GM23338 (cell line): Measurements from ENCODE around the gene NEK6. TPM values are rescaled to one million over a fixed set of nuclear protein-coding genes. Genes with fewer than 3 reads are reported as not detected.

Source experiments
- ATAC-seq: fragments of 200-7000 bp; cut with Tn5 transposase; 3 replicates; pipeline ENCODE4 v1.9.1; 2020
- DNase-seq: peaks from one replicate; pipeline ENCODE4 v3.0.0-alpha.2; 2015; ENCODE audit warnings: low spot score
- H2AFZ ChIP-seq: fragments of 200-600 bp; sonication (generic); 2 replicates; pipeline ENCODE4 v1.8.0; 2016; ENCODE audit warnings: antibody characterized with exemption, mild to moderate bottlenecking, moderate library complexity
- H3F3A ChIP-seq: fragments of 200-600 bp; sonication (generic); replicated peaks from 2 replicates; pipeline ENCODE4 v1.8.0; 2017; ENCODE audit warnings: antibody characterized with exemption, mixed run types, low read depth
- H3K27ac ChIP-seq: fragments of 200-600 bp; sonication (generic); 2 replicates; pipeline ENCODE4 v1.6.1; 2016; ENCODE audit warnings: low read depth
- H3K27me3 ChIP-seq: fragments of 200-600 bp; sonication (generic); 2 replicates; pipeline ENCODE4 v1.8.0; 2016; ENCODE audit warnings: mild to moderate bottlenecking, mixed run types, moderate library complexity; ENCODE audit not compliant: insufficient read depth
- H3K36me3 ChIP-seq: fragments of 200-600 bp; sonication (generic); 2 replicates; pipeline ENCODE4 v1.8.0; 2016; ENCODE audit warnings: mild to moderate bottlenecking; ENCODE audit not compliant: insufficient read depth
- H3K4me1 ChIP-seq: fragments of 200-600 bp; sonication (generic); 2 replicates; pipeline ENCODE4 v1.8.0; 2016; ENCODE audit warnings: mild to moderate bottlenecking, moderate library complexity; ENCODE audit not compliant: insufficient read depth
- H3K4me2 ChIP-seq: fragments of 200-600 bp; sonication (generic); 2 replicates; pipeline ENCODE4 v1.7.1; 2017; ENCODE audit warnings: mixed run types
- H3K4me3 ChIP-seq: fragments of 200-600 bp; sonication (generic); 2 replicates; pipeline ENCODE4 v1.6.1; 2016; ENCODE audit warnings: mixed run types
- H3K79me2 ChIP-seq: fragments of 200-600 bp; sonication (generic); replicated peaks from 2 replicates; pipeline ENCODE4 v1.8.0; 2017; ENCODE audit warnings: mild to moderate bottlenecking; ENCODE audit not compliant: insufficient read depth
- H3K9me2 ChIP-seq: fragments of 200-600 bp; sonication (generic); 2 replicates; pipeline ENCODE4 v1.8.0; 2017; ENCODE audit not compliant: insufficient read depth
- H4K20me1 ChIP-seq: fragments of 200-600 bp; sonication (generic); replicated peaks from 2 replicates; pipeline ENCODE4 v1.8.0; 2017; ENCODE audit warnings: mild to moderate bottlenecking; ENCODE audit not compliant: insufficient read depth
- H3K27ac Mint-ChIP-seq: 2 replicates; pipeline ENCODE4 v1.8.0; 2020; ENCODE audit warnings: inconsistent platforms, mild to moderate bottlenecking, moderate library complexity, mixed read lengths
- H3K27me3 Mint-ChIP-seq: 3 replicates; pipeline ENCODE4 v1.8.0; 2022; ENCODE audit warnings: low read depth, mild to moderate bottlenecking, moderate library complexity, mixed read lengths, inconsistent platforms; ENCODE audit not compliant: insufficient read depth, poor library complexity
- H3K36me3 Mint-ChIP-seq: 3 replicates; pipeline ENCODE4 v1.8.0; 2021; ENCODE audit warnings: low read depth, mild to moderate bottlenecking, inconsistent platforms, moderate library complexity, mixed read lengths
- H3K4me1 Mint-ChIP-seq: 3 replicates; pipeline ENCODE4 v1.8.0; 2020; ENCODE audit warnings: mild to moderate bottlenecking, inconsistent platforms, mixed read lengths
- H3K4me3 Mint-ChIP-seq: 3 replicates; pipeline ENCODE4 v1.8.0; 2021; ENCODE audit warnings: moderate library complexity, mild to moderate bottlenecking, inconsistent platforms, mixed read lengths
- H3K9me3 Mint-ChIP-seq: 3 replicates; pipeline ENCODE4 v1.8.0; 2020; ENCODE audit warnings: moderate library complexity, mild to moderate bottlenecking, inconsistent platforms, mixed read lengths
- EZH2phosphoT487 ChIP-seq: fragments of 200-600 bp; sonication (generic); IDR thresholded peaks from one replicate; pipeline ENCODE4 v1.8.1; 2018; ENCODE audit warnings: antibody characterized with exemption; ENCODE audit not compliant: unreplicated experiment
- POLR2AphosphoS5 ChIP-seq: IDR thresholded peaks from 2 replicates; pipeline ENCODE4 v1.6.1; 2016; ENCODE audit warnings: antibody characterized with exemption, low read depth
- STAT1 ChIP-seq: IDR thresholded peaks from one replicate; pipeline ENCODE4 v1.6.1; 2016; ENCODE audit warnings: antibody characterized with exemption; ENCODE audit not compliant: unreplicated experiment
- polyA plus RNA-seq: library from polyadenylated mRNA; unstranded; fragments of >200 nt; fragmentation: Nextera tagmentation; extraction: Ambion mirVana; gene quantifications from 2 replicates; pipeline ENCODE4 v1.2.1, GENCODE V29; 2016
- total RNA-seq: library from RNA; depleted of rRNA; stranded (reverse); fragments of >200 nt; shearing (Covaris generic); gene quantifications from 2 replicates; pipeline ENCODE4 v1.2.3, GENCODE V29; 2014
- TF ChIP-seq, protein P1 (sequence below): fragments of 250-450 bp; sonication (Bioruptor Pico); IDR thresholded peaks from 2 replicates; pipeline ENCODE4 v1.5.0; 2020; ENCODE audit warnings: mild to moderate bottlenecking, moderate library complexity

NEK6 gene
- total and polyA plus RNA-seq, 2 experiments from 2014 or later: 8.1 to 11.2 TPM

- ATAC-seq (no peak), DNase-seq (no peak)
- no peaks in the 10 kb centered on the region for H3F3A ChIP-seq
- H3K9me3 Mint-ChIP-seq: peaks cover 6% of the 10 kb centered on the region; the same call in 1 of the 3 replicates
- H3K4me3 Mint-ChIP-seq: no peak overlapping the region
- no peak overlapping the region for H3K27ac ChIP-seq
- no peak overlapping the region for H3K4me2 ChIP-seq
- no peaks in the 10 kb centered on the region for H3K27me3 ChIP-seq
- TF ChIP-seq STAT1: no peak
- TF ChIP-seq, protein P1, sequence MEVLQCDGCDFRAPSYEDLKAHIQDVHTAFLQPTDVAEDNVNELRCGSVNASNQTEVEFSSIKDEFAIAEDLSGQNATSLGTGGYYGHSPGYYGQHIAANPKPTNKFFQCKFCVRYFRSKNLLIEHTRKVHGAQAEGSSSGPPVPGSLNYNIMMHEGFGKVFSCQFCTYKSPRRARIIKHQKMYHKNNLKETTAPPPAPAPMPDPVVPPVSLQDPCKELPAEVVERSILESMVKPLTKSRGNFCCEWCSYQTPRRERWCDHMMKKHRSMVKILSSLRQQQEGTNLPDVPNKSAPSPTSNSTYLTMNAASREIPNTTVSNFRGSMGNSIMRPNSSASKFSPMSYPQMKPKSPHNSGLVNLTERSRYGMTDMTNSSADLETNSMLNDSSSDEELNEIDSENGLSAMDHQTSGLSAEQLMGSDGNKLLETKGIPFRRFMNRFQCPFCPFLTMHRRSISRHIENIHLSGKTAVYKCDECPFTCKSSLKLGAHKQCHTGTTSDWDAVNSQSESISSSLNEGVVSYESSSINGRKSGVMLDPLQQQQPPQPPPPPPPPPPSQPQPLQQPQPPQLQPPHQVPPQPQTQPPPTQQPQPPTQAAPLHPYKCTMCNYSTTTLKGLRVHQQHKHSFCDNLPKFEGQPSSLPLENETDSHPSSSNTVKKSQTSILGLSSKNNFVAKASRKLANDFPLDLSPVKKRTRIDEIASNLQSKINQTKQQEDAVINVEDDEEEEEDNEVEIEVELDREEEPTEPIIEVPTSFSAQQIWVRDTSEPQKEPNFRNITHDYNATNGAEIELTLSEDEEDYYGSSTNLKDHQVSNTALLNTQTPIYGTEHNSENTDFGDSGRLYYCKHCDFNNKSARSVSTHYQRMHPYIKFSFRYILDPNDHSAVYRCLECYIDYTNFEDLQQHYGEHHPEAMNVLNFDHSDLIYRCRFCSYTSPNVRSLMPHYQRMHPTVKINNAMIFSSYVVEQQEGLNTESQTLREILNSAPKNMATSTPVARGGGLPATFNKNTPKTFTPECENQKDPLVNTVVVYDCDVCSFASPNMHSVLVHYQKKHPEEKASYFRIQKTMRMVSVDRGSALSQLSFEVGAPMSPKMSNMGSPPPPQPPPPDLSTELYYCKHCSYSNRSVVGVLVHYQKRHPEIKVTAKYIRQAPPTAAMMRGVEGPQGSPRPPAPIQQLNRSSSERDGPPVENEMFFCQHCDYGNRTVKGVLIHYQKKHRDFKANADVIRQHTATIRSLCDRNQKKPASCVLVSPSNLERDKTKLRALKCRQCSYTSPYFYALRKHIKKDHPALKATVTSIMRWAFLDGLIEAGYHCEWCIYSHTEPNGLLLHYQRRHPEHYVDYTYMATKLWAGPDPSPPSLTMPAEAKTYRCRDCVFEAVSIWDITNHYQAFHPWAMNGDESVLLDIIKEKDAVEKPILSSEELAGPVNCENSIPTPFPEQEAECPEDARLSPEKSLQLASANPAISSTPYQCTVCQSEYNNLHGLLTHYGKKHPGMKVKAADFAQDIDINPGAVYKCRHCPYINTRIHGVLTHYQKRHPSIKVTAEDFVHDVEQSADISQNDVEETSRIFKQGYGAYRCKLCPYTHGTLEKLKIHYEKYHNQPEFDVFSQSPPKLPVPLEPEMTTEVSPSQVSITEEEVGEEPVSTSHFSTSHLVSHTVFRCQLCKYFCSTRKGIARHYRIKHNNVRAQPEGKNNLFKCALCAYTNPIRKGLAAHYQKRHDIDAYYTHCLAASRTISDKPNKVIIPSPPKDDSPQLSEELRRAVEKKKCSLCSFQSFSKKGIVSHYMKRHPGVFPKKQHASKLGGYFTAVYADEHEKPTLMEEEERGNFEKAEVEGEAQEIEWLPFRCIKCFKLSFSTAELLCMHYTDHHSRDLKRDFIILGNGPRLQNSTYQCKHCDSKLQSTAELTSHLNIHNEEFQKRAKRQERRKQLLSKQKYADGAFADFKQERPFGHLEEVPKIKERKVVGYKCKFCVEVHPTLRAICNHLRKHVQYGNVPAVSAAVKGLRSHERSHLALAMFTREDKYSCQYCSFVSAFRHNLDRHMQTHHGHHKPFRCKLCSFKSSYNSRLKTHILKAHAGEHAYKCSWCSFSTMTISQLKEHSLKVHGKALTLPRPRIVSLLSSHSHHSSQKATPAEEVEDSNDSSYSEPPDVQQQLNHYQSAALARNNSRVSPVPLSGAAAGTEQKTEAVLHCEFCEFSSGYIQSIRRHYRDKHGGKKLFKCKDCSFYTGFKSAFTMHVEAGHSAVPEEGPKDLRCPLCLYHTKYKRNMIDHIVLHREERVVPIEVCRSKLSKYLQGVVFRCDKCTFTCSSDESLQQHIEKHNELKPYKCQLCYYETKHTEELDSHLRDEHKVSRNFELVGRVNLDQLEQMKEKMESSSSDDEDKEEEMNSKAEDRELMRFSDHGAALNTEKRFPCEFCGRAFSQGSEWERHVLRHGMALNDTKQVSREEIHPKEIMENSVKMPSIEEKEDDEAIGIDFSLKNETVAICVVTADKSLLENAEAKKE (CRISPR knock-in tag): no peak
- H3K4me3 ChIP-seq: no peak overlapping the region
- peaks cover 16% of the 10 kb centered on the region for H3K27me3 Mint-ChIP-seq
- peaks cover 13% of the 10 kb centered on the region; the same call in 2 of the 3 replicates for H3K36me3 Mint-ChIP-seq
- no peak overlapping the region for H2AFZ ChIP-seq
- H3K36me3 ChIP-seq: no peaks in the 10 kb centered on the region
- no peaks in the 10 kb centered on the region for H4K20me1 ChIP-seq
- peaks cover 25% of the 10 kb centered on the region for H3K4me1 Mint-ChIP-seq
- H3K27ac Mint-ChIP-seq: peak overlapping the region; percentile 92; the same call in 1 of the 2 replicates
- no peaks in the 10 kb centered on the region for H3K79me2 ChIP-seq
- H3K9me2 ChIP-seq: no peaks in the 10 kb centered on the region
- H3K4me1 ChIP-seq: no peaks in the 10 kb centered on the region
These were observed 84.6 kb downstream of the NEK6 start for GRCh38 chr9:124342402-124342775.

DNA sequence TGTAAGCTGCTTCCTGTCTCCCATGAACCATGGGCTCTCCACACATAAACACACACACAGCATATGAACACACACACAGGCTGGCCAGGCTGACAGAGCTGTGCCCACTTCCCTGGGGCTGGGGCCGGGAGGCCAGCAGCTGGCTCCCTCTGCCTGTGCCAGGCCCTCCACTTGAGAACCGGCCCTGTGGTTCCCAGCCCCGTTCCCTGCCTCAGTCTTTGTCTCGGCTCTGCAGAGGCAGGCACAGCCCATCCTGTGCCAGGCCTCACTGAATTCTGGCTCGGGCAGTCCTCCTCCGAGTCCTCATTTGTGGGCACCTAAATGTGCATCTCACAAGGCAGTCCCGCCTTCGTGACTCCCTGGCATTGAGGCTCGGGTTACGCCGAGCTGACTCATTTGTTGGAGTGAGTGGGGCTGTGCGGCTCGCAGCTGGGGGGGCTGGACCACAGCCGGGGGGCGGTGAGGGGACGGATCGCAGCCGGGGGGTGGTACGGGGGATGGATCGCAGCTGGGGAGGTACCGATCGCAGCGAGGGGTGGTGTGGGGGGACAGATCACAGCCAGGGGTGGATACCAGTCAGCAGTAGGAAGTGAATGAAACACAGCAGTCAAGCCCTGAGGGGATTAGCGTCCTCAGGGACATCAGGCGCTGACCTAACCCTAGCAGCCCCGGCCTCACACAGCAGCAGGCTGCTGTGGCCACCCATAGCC is 85.2 kb downstream of the NEK6 start:
- Histone ChIP-seq H3K27ac (no peak overlapping the region), H3K36me3 (no peaks in the 10 kb centered on the region), H2AFZ (no peak overlapping the region), H3K9me2 (no peaks in the 10 kb centered on the region), H3F3A (no peaks in the 10 kb centered on the region), H3K79me2 (no peaks in the 10 kb centered on the region), H3K4me2 (no peak overlapping the region), H3K4me3 (no peak overlapping the region), H4K20me1 (no peaks in the 10 kb centered on the region), H3K27me3 (no peaks in the 10 kb centered on the region), H3K4me1 (no peaks in the 10 kb centered on the region)
- peaks cover 19% of the 10 kb centered on the region for H3K27me3 Mint-ChIP-seq
- no peak overlapping the region for H3K4me3 Mint-ChIP-seq
- TF ChIP-seq POLR2AphosphoS5 (no peak), EZH2phosphoT487 (no peak)
- H3K27ac Mint-ChIP-seq: peak overlapping the region; percentile 92
- DNase-seq: peak; percentile 39
- peak; percentile 49 for ATAC-seq
- peaks cover 3% of the 10 kb centered on the region; the same call in 1 of the 3 replicates for H3K9me3 Mint-ChIP-seq
- H3K36me3 Mint-ChIP-seq: peaks cover 8% of the 10 kb centered on the region; the same call in 2 of the 3 replicates
- peaks cover 25% of the 10 kb centered on the region for H3K4me1 Mint-ChIP-seq
